Measurements from ENCODE around the gene HP1BP3.
A peak's percentile ranks its signal among the peaks of the same experiment; 100 is the strongest.

HP1BP3 gene

DNA sequence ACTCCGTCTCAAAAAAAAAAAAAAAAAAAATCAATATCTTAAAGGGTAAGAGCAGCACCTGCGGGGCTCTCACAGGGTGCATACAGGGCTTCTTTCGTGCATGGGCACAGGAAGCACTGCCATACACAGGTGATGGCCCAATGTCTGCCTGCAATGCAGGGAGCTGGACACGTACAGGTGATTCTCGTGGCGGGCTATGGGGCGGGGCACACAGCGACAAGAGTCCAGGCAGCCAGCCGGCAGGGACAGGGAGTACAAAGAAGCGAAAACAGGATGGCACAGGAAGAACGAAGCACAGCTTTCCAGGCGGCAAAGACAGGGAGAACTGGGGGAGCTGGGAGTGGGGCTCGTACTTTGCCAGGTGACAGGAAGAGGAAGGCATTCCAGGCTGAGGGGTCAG, 70.9 kb downstream of the HP1BP3 start:
- no peaks in the 10 kb centered on the region for H3K9me3 Mint-ChIP-seq (ENCODE audit: low read depth)
- no peaks in the 10 kb centered on the region for H3K36me3 Mint-ChIP-seq
- H3K27me3 Mint-ChIP-seq, result peaks cover 18% of the 10 kb centered on the region
- peak overlapping the region; percentile 76 for H3K4me3 Mint-ChIP-seq
- no peak overlapping the region for H3K27ac Mint-ChIP-seq
- H3K4me1 Mint-ChIP-seq (ENCODE audit: low read depth), result peaks cover 13% of the 10 kb centered on the region

- H3K4me3 Mint-ChIP-seq, result no peak overlapping the region
- no peak overlapping the region for H3K27ac Mint-ChIP-seq
- H3K36me3 Mint-ChIP-seq, result no peaks in the 10 kb centered on the region
- no peaks in the 10 kb centered on the region for H3K9me3 Mint-ChIP-seq (ENCODE audit: low read depth)
- peaks cover 18% of the 10 kb centered on the region for H3K27me3 Mint-ChIP-seq
- peaks cover 13% of the 10 kb centered on the region for H3K4me1 Mint-ChIP-seq (ENCODE audit: low read depth)
Observed at GRCh38 chr1:20715406-20715805, 71.7 kb downstream of the HP1BP3 start.

- Mint-ChIP-seq H3K27me3 (peaks cover 16% of the 10 kb centered on the region), H3K4me1 (ENCODE audit: low read depth) (peaks cover 11% of the 10 kb centered on the region), H3K27ac (no peak overlapping the region), H3K36me3 (no peaks in the 10 kb centered on the region), H3K9me3 (ENCODE audit: low read depth) (no peaks in the 10 kb centered on the region), H3K4me3 (no peak overlapping the region)
Observed at GRCh38 chr1:20713440-20713839, 73.7 kb downstream of the HP1BP3 start.

GRCh38 chr1:20712215-20712577, 74.9 kb downstream of the HP1BP3 start:
- H3K27me3 Mint-ChIP-seq, result peaks cover 18% of the 10 kb centered on the region

GRCh38 chr1:20711285-20712214, 75.6 kb downstream of the HP1BP3 start:
- no peaks in the 10 kb centered on the region for H3K36me3 Mint-ChIP-seq
- H3K27me3 Mint-ChIP-seq, result peaks cover 15% of the 10 kb centered on the region
- no peaks in the 10 kb centered on the region for H3K9me3 Mint-ChIP-seq (ENCODE audit: low read depth)
- H3K4me1 Mint-ChIP-seq (ENCODE audit: low read depth), result peaks cover 4% of the 10 kb centered on the region
- no peak overlapping the region for H3K27ac Mint-ChIP-seq
- no peak overlapping the region for H3K4me3 Mint-ChIP-seq

More at GRCh38 chr1:20712215-20712577, 74.9 kb downstream of the HP1BP3 start:
- H3K4me1 Mint-ChIP-seq (ENCODE audit: low read depth), result peaks cover 9% of the 10 kb centered on the region
- no peak overlapping the region for H3K27ac Mint-ChIP-seq
- H3K4me3 Mint-ChIP-seq, result no peak overlapping the region
- no peaks in the 10 kb centered on the region for H3K36me3 Mint-ChIP-seq
- no peaks in the 10 kb centered on the region for H3K9me3 Mint-ChIP-seq (ENCODE audit: low read depth)

DNA sequence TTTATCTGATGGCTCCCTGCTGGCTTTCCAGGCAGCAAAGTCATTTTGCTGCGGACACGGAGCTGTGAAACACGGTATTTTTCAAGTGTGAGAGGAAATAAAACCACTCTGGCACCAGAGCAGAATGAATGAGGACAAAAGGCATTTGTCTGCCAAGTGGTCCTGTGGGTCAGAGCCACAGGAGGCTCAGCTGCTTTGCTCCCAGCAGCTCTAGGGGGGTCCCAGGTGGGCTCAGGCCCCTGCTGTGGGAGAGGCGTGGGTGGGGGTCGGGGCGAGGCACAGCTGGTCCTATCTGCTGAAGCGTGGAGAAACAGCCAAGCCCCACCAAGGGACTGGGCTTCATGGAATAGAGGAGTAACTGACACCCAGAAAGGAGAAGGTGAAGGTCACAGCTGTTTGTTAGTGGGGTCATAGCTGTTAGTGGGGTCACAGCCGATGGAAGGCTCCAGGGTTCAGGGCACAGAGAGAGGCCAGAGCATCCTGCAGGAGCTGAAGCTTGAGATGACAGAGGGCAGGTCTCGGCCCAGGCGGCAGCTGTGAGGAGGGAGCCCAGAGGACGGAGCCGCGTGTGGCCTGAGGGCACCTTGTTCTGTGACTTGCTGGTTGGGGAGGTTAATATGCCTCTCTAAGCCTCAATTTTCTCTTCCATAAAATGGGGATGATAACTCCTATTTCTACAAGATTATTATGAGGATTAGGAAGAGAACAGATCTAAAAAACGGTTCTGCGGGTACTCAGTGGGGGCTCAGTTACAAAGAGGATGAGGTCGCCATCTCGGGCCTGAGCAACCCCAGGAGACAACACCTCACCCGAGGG, 76.4 kb downstream of the HP1BP3 start:
- Mint-ChIP-seq H3K27ac (no peak overlapping the region), H3K9me3 (ENCODE audit: low read depth) (no peaks in the 10 kb centered on the region), H3K27me3 (peaks cover 9% of the 10 kb centered on the region), H3K4me3 (no peak overlapping the region), H3K36me3 (no peaks in the 10 kb centered on the region), H3K4me1 (ENCODE audit: low read depth) (no peaks in the 10 kb centered on the region)

DNA sequence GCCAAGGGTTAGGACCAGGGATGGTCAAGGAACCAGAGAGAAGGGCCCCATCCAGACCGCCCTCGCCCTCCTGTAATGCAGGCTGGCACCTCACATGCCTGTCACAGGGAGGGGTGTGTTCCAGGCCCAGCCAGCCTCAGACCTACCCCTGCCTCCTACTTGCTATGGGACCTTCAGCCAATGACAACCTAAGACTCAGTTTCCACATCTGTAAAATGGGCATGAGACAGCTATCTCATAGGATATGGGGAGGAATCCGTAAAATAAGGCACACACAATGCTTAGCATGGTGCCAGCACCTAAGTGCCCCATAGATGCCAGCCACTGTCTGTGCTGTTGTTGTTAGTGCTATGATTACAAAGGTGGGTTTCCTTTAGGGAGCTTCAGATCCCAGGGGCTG, 77.2 kb downstream of the HP1BP3 start:
- Mint-ChIP-seq H3K36me3 (no peaks in the 10 kb centered on the region), H3K4me3 (no peak overlapping the region), H3K27ac (no peak overlapping the region), H3K9me3 (ENCODE audit: low read depth) (no peaks in the 10 kb centered on the region), H3K4me1 (ENCODE audit: low read depth) (no peaks in the 10 kb centered on the region), H3K27me3 (peaks cover 4% of the 10 kb centered on the region)

DNA sequence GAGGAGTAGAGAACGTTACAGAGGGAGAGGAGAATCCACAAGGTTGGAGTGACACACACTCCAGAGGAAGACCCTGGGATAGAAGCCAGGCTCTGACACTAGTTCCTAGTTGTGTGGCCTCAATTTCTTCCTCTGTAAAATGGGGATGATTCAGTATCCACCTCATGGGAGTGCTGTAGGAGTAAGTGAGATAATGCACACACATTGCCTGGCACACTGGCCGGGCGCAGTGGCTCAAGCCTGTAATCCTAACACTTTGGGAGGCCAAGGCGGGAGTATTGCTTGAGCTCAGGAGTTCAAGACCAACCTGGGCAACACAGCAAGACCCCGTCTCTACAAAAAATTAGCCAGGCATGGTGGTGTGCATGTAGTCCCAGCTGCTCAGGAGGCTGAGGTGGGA, 78.2 kb downstream of the HP1BP3 start:
- H3K27me3 Mint-ChIP-seq, result peaks cover 4% of the 10 kb centered on the region
- no peak overlapping the region for H3K27ac Mint-ChIP-seq
- no peaks in the 10 kb centered on the region for H3K36me3 Mint-ChIP-seq
- H3K4me1 Mint-ChIP-seq (ENCODE audit: low read depth), result no peaks in the 10 kb centered on the region
- no peaks in the 10 kb centered on the region for H3K9me3 Mint-ChIP-seq (ENCODE audit: low read depth)
- no peak overlapping the region for H3K4me3 Mint-ChIP-seq

DNA sequence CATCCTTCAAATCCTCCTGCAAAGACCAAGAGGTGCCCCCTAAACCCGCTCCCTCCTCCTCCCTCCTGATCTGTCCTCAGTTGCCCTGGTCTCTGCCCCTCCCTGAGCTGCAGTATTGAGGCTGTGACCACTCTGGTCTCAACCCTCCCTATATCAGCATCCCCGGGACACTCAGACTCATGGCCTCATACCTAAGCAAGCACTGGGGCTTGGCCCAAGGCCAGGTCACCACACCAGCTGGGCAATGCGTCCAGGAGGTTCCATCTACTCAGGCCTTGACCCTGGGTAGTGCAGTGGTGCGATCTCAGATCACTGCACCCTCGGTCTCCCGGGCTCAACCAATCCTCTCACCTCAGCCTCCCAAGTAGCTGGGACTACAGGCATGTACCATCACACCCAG, 79.0 kb downstream of the HP1BP3 start:
- H3K27me3 Mint-ChIP-seq, result peaks cover 2% of the 10 kb centered on the region
- no peak overlapping the region for H3K27ac Mint-ChIP-seq
- no peaks in the 10 kb centered on the region for H3K36me3 Mint-ChIP-seq
- H3K4me1 Mint-ChIP-seq (ENCODE audit: low read depth), result no peaks in the 10 kb centered on the region
- no peak overlapping the region for H3K4me3 Mint-ChIP-seq
- H3K9me3 Mint-ChIP-seq (ENCODE audit: low read depth), result no peaks in the 10 kb centered on the region

DNA sequence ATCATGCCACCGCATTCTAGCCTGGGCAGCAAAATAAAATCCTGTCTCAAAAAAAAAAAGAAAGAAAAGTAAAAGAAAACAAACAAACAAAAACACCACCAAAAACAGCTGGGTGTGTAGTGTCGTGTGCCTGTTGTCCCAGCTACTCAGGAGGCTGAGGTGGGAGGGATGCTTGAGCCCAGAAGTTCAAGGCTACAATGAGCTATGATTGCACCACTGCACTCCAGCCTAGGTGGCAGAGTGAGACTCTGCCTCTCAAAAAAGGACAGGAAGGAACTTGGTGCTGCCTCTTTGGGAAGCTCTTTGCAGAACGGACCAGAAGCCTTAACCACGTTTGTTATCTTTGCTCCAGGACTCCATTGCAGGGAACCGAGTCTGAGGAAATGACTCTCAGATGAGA, 80.3 kb downstream of the HP1BP3 start:
- no peaks in the 10 kb centered on the region for H3K9me3 Mint-ChIP-seq (ENCODE audit: low read depth)
- peaks cover 2% of the 10 kb centered on the region for H3K27me3 Mint-ChIP-seq
- no peak overlapping the region for H3K4me3 Mint-ChIP-seq
- H3K36me3 Mint-ChIP-seq, result no peaks in the 10 kb centered on the region
- no peak overlapping the region for H3K27ac Mint-ChIP-seq
- no peaks in the 10 kb centered on the region for H3K4me1 Mint-ChIP-seq (ENCODE audit: low read depth)

DNA sequence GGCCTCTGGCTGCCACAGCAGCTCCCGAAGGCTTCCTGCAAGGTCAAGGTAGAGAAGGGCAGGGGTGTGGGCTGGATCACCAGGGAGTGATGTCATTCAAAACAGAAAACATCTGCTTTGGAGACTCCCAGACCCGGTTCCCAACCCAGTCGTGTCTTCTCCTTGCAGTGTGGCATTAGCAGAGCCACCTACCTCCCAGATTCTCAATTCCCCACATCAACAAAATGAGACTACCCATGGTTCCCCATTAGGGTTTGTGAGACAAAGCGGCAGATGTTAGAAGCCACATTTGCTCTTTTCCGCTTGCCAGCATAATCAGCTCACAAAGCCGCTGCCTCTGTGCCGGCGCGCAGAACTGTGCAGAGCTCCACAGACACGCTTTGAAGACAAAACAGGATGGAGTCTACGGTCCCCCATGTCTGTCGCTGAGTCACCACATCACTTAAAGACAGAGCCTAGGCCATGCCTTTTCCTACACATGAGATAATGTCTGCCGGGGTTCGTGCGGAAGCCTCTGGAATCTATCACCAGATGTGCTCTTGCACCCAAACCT, 81.8 kb downstream of the HP1BP3 start:
- no peak overlapping the region for H3K4me3 Mint-ChIP-seq
- H3K27me3 Mint-ChIP-seq, result peaks cover 2% of the 10 kb centered on the region
- H3K4me1 Mint-ChIP-seq (ENCODE audit: low read depth), result no peaks in the 10 kb centered on the region
- no peaks in the 10 kb centered on the region for H3K36me3 Mint-ChIP-seq
- no peaks in the 10 kb centered on the region for H3K9me3 Mint-ChIP-seq (ENCODE audit: low read depth)
- H3K27ac Mint-ChIP-seq, result no peak overlapping the region

DNA sequence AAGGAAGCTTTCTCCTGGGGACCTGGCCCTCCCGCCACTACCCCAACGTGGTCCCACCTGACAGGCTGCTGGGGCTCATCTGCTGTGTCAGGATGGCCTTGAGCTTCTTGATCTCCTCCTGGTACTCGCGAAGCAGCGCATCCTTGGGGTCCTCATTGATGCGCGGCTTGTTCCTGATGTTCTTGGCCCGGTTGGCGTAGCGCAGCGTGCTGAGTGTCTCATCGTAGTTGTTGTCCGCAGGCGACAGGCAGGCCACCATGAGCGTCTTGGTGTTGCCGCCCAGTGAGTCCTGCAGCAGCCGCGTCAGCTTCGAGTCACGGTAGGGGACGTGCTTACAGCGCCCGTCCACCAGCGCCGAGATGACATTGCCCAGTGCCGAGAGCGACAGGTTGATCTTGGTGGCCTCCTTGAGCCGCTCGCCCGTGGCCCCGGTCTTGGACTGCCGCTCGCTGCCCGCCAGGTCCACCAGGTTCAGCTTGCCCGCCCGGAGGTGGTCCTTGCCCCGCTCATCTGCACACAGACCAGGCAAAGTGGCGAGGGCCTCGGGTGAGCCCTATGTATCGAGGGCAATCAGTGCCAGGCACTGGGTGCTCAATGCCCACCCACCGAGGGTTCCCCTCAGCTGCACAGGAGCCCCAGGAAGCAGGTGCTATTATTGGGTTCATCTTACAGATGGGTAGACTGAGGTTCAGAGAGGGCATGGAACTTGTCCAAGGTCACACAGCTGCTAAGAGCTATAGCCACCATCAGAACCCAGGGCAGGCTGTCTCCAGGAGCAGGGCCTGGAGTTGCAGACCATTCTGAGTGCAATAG, 82.5 kb downstream of the HP1BP3 start:
- Mint-ChIP-seq H3K36me3 (no peaks in the 10 kb centered on the region), H3K9me3 (ENCODE audit: low read depth) (no peaks in the 10 kb centered on the region), H3K27me3 (peaks cover 2% of the 10 kb centered on the region), H3K4me3 (no peak overlapping the region), H3K27ac (no peak overlapping the region), H3K4me1 (ENCODE audit: low read depth) (no peaks in the 10 kb centered on the region)

- Mint-ChIP-seq H3K36me3 (no peaks in the 10 kb centered on the region), H3K4me1 (ENCODE audit: low read depth) (no peaks in the 10 kb centered on the region), H3K4me3 (no peak overlapping the region), H3K27ac (no peak overlapping the region), H3K9me3 (ENCODE audit: low read depth) (no peaks in the 10 kb centered on the region), H3K27me3 (no peaks in the 10 kb centered on the region)
Observed at GRCh38 chr1:20703124-20703756, 83.9 kb downstream of the HP1BP3 start.

DNA sequence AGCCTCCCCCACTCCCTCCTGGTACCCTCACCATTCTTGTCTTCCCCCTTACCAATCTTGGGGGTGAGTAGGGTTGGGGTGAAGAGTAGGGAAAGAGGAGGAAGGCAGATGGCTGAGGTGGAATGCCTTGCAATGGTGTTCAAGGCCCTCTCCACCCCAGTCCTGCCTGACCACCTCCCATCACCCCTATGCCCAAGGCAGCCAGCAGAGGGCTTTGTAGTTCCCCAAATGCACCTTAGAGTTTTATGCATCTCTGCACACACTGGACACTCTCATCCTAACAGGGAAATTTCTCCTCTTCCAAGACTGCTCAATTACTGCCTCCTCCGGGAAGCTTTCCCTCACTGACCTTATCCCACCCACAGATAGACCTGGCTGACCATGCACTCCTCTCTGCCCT, 84.7 kb downstream of the HP1BP3 start:
- Mint-ChIP-seq H3K36me3 (no peaks in the 10 kb centered on the region), H3K27me3 (no peaks in the 10 kb centered on the region), H3K9me3 (ENCODE audit: low read depth) (no peaks in the 10 kb centered on the region), H3K27ac (no peak overlapping the region), H3K4me1 (ENCODE audit: low read depth) (no peaks in the 10 kb centered on the region), H3K4me3 (no peak overlapping the region)

All from activated naive CD8-positive, alpha-beta T cell (primary cell).